GM19193 (cell line): Measurements from ENCODE around the gene STRIP1.

ENCODE experiments used
- POLR2A ChIP-seq: IDR thresholded peaks from 4 replicates; pipeline ENCODE4 v1.6.1; 2011; ENCODE audit not compliant: insufficient read depth, insufficient read length; ENCODE audit errors: extremely low read depth

The STRIP1 gene

GRCh38 chr1:110003747-110004428 is 30.5 kb upstream of the STRIP1 start:
- TF ChIP-seq POLR2A, result no peak

- TF ChIP-seq POLR2A, result no peak
Measured at GRCh38 chr1:110004583-110004982, 29.8 kb upstream of the STRIP1 start.

- TF ChIP-seq POLR2A, result no peak
Measured at GRCh38 chr1:110005971-110006370, 28.5 kb upstream of the STRIP1 start.

DNA sequence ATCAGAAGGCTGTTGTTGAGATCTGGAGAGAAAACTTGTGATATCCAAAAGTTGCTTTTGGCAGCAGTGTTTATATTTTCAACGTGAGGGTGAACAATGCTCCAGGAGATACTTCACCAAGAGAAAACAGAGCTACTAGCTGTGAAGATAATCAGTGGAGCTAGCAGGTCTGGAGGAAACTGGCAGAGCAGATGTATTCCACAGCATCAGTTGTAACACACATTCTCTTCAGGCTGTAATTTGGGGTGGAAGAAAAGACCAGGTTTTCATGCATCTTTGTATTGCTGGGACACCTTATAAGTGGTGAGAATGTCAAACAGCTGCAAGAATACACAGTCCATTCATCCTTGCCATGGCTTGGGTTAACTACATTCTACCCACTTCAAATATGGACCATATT is 27.9 kb upstream of the STRIP1 start:
- no peak for TF ChIP-seq POLR2A

- no peak for TF ChIP-seq POLR2A
Measured at GRCh38 chr1:110007046-110007830, 27.2 kb upstream of the STRIP1 start.

DNA sequence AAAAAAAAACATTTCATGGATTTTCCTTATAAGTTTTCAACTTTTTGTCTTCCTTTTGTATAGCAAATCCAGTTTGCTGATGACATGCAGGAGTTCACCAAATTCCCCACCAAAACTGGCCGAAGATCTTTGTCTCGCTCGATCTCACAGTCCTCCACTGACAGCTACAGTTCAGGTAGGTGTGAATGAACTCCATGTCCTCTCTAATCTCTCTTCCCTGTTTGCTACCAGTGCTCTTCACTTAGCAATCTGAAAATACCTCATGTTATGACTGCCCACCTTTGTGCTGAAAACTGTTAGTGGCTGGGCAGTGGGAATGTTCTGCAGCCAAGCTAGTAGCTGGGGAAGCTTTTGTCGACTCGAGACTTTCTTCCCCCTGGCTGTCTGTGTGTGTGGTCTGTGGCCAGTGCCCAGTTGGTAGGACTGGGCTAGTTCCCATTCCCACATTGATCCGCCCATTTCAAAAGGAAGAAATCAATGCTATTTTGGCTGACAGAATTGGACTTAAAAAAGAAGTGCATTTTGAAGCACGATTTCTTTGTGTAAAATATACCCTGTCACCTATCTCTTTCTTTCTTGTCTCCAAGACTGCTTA is 25.4 kb upstream of the STRIP1 start:
- TF ChIP-seq POLR2A, result no peak

DNA sequence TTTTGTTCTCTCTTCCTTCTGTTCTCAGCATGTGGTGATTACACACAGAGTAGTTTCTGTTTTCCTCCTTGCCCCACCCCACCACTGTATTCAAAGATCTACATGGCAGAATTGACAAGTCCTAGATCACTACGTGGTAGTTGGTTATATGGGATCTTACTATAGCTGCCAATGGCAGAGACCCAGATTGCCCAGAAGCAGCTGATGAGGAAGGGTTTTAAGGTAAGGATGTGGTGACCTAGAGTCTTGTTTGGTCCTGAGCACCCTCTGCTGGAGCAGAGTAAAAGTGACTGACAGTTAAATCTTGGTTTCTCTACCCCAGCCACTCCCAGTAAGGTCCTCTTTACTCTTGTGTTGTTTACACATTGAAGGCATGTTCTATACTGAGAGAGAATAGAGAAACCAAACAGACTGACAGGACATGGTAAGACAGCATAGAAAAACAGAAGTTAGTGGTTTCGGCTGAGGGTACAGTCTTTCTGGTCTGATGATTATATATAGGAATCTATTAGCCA is 22.8 kb upstream of the STRIP1 start:
- TF ChIP-seq POLR2A, result no peak

- no peak for TF ChIP-seq POLR2A
Measured at GRCh38 chr1:110012100-110012780, 22.2 kb upstream of the STRIP1 start.

DNA sequence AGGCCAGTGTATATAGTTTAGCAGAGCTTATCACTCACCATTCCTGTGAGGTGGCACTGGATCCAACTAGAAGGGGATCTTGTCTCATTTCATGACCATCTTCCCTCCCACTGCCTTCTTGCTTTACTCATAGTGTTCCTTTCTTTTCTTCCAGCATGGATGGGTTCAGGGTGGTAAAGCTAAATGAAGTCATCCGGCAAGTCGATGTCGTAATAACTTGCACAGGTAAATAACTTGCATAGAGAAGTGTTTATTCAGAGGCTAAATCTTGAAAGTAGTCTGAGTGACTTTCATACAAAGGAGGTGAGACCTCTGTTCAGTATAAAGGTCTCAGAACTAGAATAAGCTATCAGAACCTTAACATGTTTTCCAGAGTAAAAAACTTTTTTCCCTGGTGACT is 16.6 kb upstream of the STRIP1 start:
- TF ChIP-seq POLR2A, result no peak

- no peak for TF ChIP-seq POLR2A
Measured at GRCh38 chr1:110018396-110018795, 16.0 kb upstream of the STRIP1 start.

DNA sequence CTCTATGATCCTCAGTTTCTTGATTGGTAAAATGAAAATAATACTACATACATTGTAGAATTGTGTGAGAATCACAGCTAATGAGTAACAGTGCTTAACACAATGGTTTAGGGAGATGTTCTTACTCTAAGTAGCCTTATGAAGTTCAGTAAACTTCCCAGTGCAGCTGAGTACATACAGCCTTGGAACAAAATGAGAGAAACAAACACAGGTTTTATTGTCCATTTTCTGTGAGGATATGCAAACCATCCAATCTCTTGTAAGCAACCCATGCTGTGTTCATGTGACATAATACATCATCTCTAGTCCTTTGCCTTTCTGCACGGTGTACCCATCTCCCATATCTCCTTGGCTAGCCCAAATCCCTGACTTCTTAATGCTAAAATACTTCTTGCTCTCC is 14.7 kb upstream of the STRIP1 start:
- TF ChIP-seq POLR2A, result no peak

- no peak for TF ChIP-seq POLR2A
Measured at GRCh38 chr1:110021285-110021684, 13.1 kb upstream of the STRIP1 start.

- TF ChIP-seq POLR2A, result no peak
Measured at GRCh38 chr1:110024613-110025012, 9.8 kb upstream of the STRIP1 start.

GRCh38 chr1:110032327-110032726 is 2.1 kb upstream of the STRIP1 start:
- TF ChIP-seq POLR2A, result no peak

GRCh38 chr1:110033421-110033820 is 1.0 kb upstream of the STRIP1 start:
- TF ChIP-seq POLR2A, result no peak

DNA sequence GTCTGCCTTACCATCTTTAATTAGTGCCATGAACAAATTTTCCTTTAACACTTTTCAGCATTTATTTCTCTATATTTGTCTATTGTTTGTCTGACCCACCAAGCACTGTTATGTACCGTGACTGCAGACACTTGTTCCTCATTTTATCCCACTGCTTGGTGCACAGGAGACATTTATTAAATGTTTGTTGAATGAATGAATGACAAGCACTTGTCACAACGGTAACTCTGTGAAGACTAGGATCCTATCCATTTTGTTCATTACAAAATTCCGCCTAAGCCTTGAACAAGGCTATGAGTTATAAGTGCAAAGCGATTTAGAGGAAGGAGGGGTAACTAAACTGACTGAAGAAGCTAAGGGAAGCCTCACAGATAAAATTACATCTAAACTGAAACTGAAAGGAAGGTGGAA is 379 bp upstream of the STRIP1 start:
- no peak for TF ChIP-seq POLR2A

DNA sequence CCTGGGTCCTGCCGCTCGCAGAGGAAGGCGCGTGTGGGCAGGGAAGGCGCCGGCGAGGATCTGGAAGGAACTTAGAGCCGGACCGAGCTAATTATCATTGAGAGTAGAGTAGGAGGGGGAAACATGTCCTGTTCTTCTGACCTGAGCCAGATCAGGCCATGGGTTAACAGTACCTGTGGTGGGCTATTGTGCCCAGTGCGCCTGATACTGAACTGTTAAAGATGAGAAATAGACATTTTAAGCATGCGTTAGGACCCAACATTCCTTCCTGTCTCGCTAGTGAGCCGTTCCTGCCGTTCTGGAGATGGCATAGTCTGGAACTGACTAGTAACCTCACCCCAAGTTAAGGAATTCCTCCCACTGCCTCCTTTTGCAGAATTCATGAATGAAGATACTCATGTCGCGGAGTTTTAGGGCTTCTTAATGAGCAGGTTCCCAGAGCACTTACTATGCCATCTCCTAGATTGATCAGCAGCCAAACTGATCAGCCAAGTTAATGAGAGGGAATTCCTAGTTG is 870 bp downstream of the STRIP1 start:
- no peak for TF ChIP-seq POLR2A
